Stimulated activated CD8-positive, alpha-beta memory T cell treated with anti-CD3 and anti-CD28 coated beads, Interleukin-12 subunit alpha, Interleukin-12 subunit beta, amount 100 ng/mL, for 24 hours (primary cell): ENCODE results near the gene LRRC46.

Experiments used
- DNase-seq: peaks from one replicate; pipeline ENCODE4 v3.0.0-alpha.2; 2020; ENCODE audit errors: extremely low read depth

Gene LRRC46

GRCh38 chr17:47875011-47875985, 43.8 kb downstream of the LRRC46 start:
- no peak for DNase-seq

DNA sequence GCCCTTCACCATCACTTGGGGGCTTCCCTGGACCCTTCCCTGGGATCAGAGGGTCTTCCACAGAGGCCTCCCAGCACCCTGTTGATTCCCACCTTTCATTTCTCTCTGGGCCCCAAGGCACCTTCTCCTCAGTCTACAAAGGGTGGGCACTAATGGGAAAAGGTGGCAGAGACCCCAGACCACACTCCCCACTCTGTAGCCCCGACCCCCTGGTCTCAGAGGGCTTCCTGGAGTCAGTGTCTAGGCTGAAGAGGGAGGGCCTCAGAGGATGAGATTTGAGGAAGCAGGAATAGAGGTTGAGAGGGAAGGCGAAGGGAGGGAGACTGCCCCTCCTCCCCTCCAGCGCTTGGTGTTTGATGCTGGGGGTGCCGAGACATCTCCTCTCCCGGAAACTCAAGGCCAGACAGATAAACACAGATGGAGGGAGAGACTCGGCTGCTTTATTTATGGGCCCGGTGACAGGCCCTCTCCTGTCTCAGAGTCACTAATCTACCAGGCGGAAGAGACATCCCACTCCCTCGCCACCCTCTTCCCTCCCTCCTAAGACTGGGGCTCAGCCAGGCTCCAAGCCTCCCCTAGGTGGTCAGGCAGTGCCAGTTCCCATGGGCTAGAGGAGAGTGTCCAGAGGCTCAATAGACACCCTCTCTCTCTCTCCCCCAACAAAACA, 46.0 kb downstream of the LRRC46 start:
- DNase-seq, result no peak

- DNase-seq, result no peak
These were observed 46.9 kb downstream of the LRRC46 start for GRCh38 chr17:47878203-47879027.

DNA sequence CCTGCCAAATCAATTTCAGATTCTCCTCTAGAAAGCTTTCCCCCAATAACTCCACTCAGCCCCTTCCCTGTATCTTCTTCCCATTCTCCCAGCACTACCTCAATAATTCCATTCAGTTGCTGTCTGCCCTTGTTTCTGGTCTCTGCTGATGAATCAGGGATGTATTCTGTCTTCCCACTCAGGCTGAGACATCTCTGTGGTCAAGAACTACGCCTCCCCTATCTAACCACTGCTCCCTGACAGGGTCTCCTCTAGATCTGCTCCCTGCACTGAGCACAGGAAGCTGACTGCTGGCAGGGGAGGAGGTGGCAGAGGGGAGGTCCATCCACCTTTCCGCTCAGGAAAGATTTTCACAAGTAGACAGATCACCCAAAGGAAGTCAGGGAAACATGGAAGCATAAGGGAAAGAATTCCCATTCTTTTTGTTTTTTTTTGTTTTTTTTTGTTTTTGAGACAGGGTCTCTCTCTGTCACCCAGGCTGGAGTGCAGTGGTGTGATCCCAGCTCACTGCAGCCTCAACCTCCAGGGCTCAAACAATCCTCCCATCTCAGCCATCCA, 47.6 kb downstream of the LRRC46 start:
- DNase-seq, result no peak

- DNase-seq, result no peak
These were observed 48.4 kb downstream of the LRRC46 start for GRCh38 chr17:47879776-47880454.

DNA sequence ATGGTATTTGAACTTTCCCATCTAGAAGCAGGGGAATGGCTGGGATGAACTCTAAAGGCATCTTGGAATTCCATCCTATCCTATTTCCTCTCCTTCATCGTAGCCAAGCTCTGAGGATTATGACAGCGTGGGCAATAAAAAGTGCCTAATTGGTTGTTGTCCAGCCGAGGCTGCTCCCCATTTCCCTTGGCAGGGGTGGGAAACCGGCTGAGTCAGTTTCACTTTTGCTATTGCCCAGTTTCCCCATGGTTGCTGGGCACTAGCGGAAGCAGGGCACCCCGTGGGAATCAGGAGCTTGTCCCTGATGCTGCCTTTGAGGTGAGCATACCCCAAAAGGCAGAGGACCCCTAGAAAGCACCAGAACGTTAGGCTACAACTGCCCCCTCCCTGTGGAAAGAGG, 50.8 kb downstream of the LRRC46 start:
- DNase-seq, result no peak

- DNase-seq, result no peak
These were observed 51.5 kb downstream of the LRRC46 start for GRCh38 chr17:47882695-47883588.

GRCh38 chr17:47883589-47884426, 52.3 kb downstream of the LRRC46 start:
- DNase-seq, result no peak

- no peak for DNase-seq
These were observed 52.9 kb downstream of the LRRC46 start for GRCh38 chr17:47884427-47884740.

GRCh38 chr17:47884905-47885730, 53.6 kb downstream of the LRRC46 start:
- DNase-seq, result no peak
